ENCODE data around the gene KPNA2. TPM values are rescaled to one million over a fixed set of nuclear protein-coding genes. Genes with fewer than 3 reads are reported as not detected.

Gene KPNA2
- total RNA-seq, 2 donors from 2014 or later: 248 to 310 TPM

DNA sequence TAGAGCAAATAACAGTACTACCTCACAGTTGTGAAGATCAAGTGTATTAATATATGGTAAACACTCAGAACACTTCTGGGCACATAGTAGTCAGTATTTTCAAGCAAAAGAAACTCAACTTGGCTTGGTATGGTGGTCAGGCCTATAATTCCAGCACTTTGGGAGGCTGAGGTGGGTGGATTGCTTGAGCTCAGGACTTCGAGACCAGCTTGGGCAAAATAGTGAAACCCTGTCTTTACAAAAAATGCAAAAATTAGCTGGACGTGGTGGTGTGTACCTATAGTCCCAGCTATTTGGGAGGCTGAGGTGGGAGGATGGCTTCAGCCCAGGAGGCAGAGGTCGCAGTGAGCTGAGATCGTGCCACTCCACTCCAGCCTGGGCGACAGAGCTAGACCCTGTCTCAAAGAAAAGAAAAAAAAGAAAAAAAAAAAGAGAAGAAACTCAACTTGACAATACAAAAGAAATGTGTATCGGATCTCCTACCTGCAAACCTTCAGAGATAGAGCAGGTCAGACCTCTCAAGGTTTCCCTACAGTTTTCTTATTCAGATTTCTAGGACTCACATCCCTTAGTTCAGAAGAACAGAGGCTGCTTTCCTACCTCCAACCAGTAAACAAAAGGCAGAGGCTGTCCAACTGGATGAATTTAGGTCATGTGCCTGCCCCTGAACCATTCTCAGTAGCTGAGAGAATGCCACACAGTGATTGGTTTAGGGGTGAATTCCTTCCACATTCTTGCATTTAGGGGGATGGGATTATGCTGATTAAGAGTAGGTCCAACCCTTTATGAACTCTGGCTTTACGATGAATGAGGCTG lies 1.7 kb upstream of the KPNA2 start:
- peak; percentile 94 for DNase-seq
- H3K9me3 ChIP-seq (ENCODE audit: control insufficient read depth, low read length): no peaks in the 10 kb centered on the region
- H3K27ac Mint-ChIP-seq: peak overlapping the region; percentile 89
- TF ChIP-seq, protein P1, sequence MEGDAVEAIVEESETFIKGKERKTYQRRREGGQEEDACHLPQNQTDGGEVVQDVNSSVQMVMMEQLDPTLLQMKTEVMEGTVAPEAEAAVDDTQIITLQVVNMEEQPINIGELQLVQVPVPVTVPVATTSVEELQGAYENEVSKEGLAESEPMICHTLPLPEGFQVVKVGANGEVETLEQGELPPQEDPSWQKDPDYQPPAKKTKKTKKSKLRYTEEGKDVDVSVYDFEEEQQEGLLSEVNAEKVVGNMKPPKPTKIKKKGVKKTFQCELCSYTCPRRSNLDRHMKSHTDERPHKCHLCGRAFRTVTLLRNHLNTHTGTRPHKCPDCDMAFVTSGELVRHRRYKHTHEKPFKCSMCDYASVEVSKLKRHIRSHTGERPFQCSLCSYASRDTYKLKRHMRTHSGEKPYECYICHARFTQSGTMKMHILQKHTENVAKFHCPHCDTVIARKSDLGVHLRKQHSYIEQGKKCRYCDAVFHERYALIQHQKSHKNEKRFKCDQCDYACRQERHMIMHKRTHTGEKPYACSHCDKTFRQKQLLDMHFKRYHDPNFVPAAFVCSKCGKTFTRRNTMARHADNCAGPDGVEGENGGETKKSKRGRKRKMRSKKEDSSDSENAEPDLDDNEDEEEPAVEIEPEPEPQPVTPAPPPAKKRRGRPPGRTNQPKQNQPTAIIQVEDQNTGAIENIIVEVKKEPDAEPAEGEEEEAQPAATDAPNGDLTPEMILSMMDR (conservative IDR thresholded peaks at IDR 0.05): no peak
- H3K9ac ChIP-seq (ENCODE audit: extremely low read depth, low read length, poor library complexity, severe bottlenecking): no peak overlapping the region
- no peaks in the 10 kb centered on the region for H3K27me3 Mint-ChIP-seq (ENCODE audit: insufficient read depth)
- H3K27ac ChIP-seq (ENCODE audit: low read depth, low read length): peak overlapping the region; percentile 83
- no peak overlapping the region for H3K4me3 ChIP-seq (ENCODE audit: low read length)
- peaks cover 22% of the 10 kb centered on the region for H3K36me3 Mint-ChIP-seq (ENCODE audit: low read depth)
- no peak overlapping the region for H3K4me3 Mint-ChIP-seq
- peaks cover 22% of the 10 kb centered on the region for H3K4me1 Mint-ChIP-seq
- peaks cover 2% of the 10 kb centered on the region for H3K4me1 ChIP-seq (ENCODE audit: control insufficient read depth, insufficient read depth, low read length)
- H3K36me3 ChIP-seq (ENCODE audit: control insufficient read depth, insufficient read depth, low read length): peaks cover 22% of the 10 kb centered on the region
- no peaks in the 10 kb centered on the region for H3K27me3 ChIP-seq (ENCODE audit: control insufficient read depth, insufficient read depth, low read length, poor library complexity, severe bottlenecking)
- WGBS, 2 experiments (ENCODE audit: insufficient coverage in 1 of 2, insufficient read length in 1 of 2): 66 to 73% methylated on average over 6 to 7 of the region's 7 CpGs
- no peaks in the 10 kb centered on the region for H3K9me3 Mint-ChIP-seq

DNA sequence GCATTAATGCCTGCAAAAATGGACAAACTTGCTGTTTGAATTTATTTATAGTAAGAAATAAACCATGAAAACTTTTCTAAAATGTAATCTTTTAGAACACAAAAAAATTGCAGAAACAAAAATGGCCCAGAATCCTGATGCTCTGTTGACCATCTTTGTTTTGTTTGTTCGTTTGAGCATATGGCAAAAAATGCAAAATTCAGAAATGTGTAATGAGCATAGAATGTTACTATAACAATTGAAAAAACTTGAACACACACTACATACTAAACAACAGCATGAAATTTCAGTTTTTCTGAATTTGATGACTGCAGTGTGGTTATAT lies 1.1 kb upstream of the KPNA2 start:
- no peaks in the 10 kb centered on the region for H3K27me3 Mint-ChIP-seq (ENCODE audit: insufficient read depth)
- H3K9me3 ChIP-seq (ENCODE audit: control insufficient read depth, low read length): no peaks in the 10 kb centered on the region
- no peak overlapping the region for H3K4me3 Mint-ChIP-seq

DNA sequence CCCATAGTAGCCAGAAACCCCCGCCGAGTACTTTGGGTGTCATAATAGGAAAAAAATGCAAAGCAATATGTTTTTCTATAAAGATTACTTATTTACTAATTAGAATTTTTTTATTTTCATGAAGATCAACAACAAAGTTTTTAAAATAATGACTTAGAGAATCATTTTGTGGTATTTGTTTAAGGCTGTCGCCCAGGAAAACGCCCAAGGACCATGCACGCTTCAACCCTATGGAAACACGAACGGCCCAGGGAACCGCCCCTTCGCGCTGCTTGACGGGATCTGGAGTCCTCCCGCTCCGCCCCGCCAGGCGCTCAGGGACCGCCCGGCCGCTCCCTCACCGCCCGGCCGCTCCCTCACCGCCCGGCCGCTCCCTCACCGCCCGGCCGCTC lies 408 bp upstream of the KPNA2 start:
- H3K36me3 Mint-ChIP-seq (ENCODE audit: low read depth): peaks cover 28% of the 10 kb centered on the region
- H3K27me3 Mint-ChIP-seq (ENCODE audit: insufficient read depth): no peaks in the 10 kb centered on the region
- Histone ChIP-seq H3K9me3 (ENCODE audit: control insufficient read depth, low read length) (no peaks in the 10 kb centered on the region), H3K4me1 (ENCODE audit: control insufficient read depth, insufficient read depth, low read length) (peaks cover 2% of the 10 kb centered on the region), H3K27me3 (ENCODE audit: control insufficient read depth, insufficient read depth, low read length, poor library complexity, severe bottlenecking) (no peaks in the 10 kb centered on the region), H3K27ac (ENCODE audit: low read depth, low read length) (no peak overlapping the region), H3K36me3 (ENCODE audit: control insufficient read depth, insufficient read depth, low read length) (peaks cover 33% of the 10 kb centered on the region), H3K4me3 (ENCODE audit: low read length) (peak overlapping the region; percentile 28), H3K9ac (ENCODE audit: extremely low read depth, low read length, poor library complexity, severe bottlenecking) (no peak overlapping the region)
- peaks cover 22% of the 10 kb centered on the region for H3K4me1 Mint-ChIP-seq
- no peak overlapping the region for H3K27ac Mint-ChIP-seq
- no peaks in the 10 kb centered on the region for H3K9me3 Mint-ChIP-seq
- H3K4me3 Mint-ChIP-seq: peak overlapping the region; percentile 95
- peak; percentile 98 for DNase-seq
- TF ChIP-seq, protein P1 (conservative IDR thresholded peaks at IDR 0.05): no peak
- WGBS, 2 experiments (ENCODE audit: insufficient coverage in 1 of 2, insufficient read length in 1 of 2): 0% methylated on average over 9 to 23 of the region's 27 CpGs

More for the DNA sequence above, 1.1 kb upstream of the KPNA2 start:
- peak overlapping the region; percentile 89 for H3K27ac Mint-ChIP-seq
- no peak for DNase-seq
- H3K4me3 ChIP-seq (ENCODE audit: low read length): peak overlapping the region; percentile 28
- H3K4me1 ChIP-seq (ENCODE audit: control insufficient read depth, insufficient read depth, low read length): peaks cover 2% of the 10 kb centered on the region
- WGBS, 2 experiments (ENCODE audit: insufficient coverage in 1 of 2, insufficient read length in 1 of 2): 50% methylated on average over 1 of the region's 1 CpG; no CpG with 5 or more reads in 1 of the 2 experiments
- H3K27me3 ChIP-seq (ENCODE audit: control insufficient read depth, insufficient read depth, low read length, poor library complexity, severe bottlenecking): no peaks in the 10 kb centered on the region
- H3K9me3 Mint-ChIP-seq: no peaks in the 10 kb centered on the region
- peaks cover 28% of the 10 kb centered on the region for H3K36me3 ChIP-seq (ENCODE audit: control insufficient read depth, insufficient read depth, low read length)
- H3K4me1 Mint-ChIP-seq: peaks cover 22% of the 10 kb centered on the region
- TF ChIP-seq, protein P1 (conservative IDR thresholded peaks at IDR 0.05): no peak
- H3K27ac ChIP-seq (ENCODE audit: low read depth, low read length): peak overlapping the region; percentile 27
- peaks cover 25% of the 10 kb centered on the region for H3K36me3 Mint-ChIP-seq (ENCODE audit: low read depth)
- no peak overlapping the region for H3K9ac ChIP-seq (ENCODE audit: extremely low read depth, low read length, poor library complexity, severe bottlenecking)
